Coronary artery (tissue), 2 donors: ENCODE data around the gene MSI2.

Experiments used
- DNase-seq: peaks from one replicate; pipeline ENCODE4 v3.0.0-alpha.2; 2017; ENCODE audit warnings: low spot score
- H3K27ac ChIP-seq, 2 donors: fragments of 200-600 bp; sonication (generic); one replicate each; pipeline ENCODE4 v1.5.1; 2016 to 2019
- H3K4me3 ChIP-seq: fragments of 200-600 bp; sonication (generic); 2 replicates; pipeline ENCODE4 v1.5.1; 2016; ENCODE audit warnings: mild to moderate bottlenecking, moderate library complexity
- TF ChIP-seq, protein P1 (sequence below): fragments of 200-600 bp; sonication (generic); IDR thresholded peaks from one replicate; pipeline ENCODE4 v1.5.1; 2019; ENCODE audit warnings: antibody characterized with exemption

The MSI2 gene

DNA sequence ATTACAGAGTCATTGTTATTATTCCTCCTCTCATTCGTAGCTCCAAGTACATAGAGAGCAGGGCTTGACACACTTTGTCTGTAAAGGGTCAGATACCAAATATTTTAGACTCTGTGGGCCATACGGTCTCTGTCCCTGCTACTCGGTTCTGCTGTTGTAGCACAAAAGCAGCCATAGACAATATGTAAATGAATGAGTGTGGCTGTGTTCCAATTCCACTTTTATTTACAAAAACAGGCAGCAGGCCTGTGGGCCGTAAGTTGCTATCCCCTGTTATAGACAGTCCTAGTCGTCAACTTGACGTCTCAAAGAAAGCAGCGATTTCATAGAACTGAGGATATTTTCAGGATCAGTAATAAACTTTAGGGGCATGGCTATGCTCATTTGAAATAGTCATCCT, 161.6 kb downstream of the MSI2 start:
- TF ChIP-seq, protein P1, sequence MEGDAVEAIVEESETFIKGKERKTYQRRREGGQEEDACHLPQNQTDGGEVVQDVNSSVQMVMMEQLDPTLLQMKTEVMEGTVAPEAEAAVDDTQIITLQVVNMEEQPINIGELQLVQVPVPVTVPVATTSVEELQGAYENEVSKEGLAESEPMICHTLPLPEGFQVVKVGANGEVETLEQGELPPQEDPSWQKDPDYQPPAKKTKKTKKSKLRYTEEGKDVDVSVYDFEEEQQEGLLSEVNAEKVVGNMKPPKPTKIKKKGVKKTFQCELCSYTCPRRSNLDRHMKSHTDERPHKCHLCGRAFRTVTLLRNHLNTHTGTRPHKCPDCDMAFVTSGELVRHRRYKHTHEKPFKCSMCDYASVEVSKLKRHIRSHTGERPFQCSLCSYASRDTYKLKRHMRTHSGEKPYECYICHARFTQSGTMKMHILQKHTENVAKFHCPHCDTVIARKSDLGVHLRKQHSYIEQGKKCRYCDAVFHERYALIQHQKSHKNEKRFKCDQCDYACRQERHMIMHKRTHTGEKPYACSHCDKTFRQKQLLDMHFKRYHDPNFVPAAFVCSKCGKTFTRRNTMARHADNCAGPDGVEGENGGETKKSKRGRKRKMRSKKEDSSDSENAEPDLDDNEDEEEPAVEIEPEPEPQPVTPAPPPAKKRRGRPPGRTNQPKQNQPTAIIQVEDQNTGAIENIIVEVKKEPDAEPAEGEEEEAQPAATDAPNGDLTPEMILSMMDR, result no peak
- Histone ChIP-seq H3K4me3 (no peak overlapping the region), H3K27ac (no peak overlapping the region)
- DNase-seq, result no peak

DNA sequence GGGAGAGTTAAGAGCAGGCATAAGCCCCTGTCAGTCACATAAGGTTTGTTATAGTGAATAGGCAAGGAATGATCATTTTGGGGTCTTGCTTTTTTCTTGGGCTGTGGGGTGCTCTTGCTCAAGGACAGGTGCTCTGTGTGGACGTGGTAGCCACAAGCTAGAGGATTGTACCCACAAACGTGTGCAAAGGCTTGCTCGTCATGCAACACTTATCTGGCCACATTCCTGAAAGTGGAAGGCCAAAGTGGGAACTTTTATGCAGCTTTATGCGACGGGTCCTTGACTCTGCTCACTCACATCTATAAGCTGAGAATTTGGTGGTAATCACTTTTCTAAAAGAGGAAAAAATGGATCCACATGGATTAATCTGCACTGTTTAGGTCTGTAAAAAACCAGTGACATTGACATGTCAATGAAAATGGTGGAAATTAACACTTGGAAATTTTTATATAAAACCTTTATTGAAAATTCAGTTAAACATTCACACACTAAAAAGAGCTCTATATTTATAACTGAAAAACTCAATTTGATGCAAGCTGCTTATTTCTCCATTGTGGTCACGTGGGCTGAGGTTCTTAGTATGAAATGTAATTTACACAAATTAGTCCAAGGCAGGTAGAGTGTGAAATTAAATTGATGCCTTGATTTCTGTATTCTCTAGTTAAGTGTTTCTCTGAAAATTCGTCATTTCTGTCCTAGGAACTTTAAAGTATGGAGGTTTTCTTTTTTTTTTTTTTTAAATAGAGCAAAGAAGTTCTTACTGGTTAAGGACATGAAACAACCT, 162.3 kb downstream of the MSI2 start:
- TF ChIP-seq, protein P1, result no peak
- Histone ChIP-seq H3K27ac (no peak overlapping the region), H3K4me3 (no peak overlapping the region)
- no peak for DNase-seq

DNA sequence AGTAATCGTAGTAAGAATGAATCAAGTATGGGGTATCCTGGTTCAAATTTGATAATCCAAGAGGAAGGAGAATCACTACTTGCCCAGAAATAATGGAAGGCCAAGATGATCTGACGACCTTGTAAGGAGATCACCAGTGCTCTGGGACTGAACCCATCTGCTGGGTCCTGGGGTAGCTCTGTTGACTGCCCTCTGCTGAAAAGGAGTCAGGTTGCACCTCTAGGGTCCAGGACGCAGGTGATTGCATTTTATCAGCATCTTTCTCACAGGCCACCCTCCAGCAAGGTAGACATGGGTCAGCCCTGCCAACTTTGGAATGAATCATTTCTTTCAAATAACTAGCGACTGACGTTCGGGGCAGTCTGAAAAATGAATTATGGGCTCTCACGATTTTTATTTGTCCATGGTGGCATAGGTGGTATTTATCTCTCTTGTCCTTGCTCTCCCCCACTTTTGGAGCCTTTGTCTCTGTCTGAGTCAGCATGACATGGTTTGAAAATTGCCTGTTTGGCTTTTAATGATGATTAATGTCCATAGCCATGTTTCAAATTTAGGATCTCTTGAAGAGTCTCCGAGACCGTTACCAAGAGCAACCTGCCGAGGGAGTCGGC, 163.7 kb downstream of the MSI2 start:
- Histone ChIP-seq H3K4me3 (no peak overlapping the region), H3K27ac (no peak overlapping the region)
- TF ChIP-seq, protein P1, result no peak
- DNase-seq, result no peak

DNA sequence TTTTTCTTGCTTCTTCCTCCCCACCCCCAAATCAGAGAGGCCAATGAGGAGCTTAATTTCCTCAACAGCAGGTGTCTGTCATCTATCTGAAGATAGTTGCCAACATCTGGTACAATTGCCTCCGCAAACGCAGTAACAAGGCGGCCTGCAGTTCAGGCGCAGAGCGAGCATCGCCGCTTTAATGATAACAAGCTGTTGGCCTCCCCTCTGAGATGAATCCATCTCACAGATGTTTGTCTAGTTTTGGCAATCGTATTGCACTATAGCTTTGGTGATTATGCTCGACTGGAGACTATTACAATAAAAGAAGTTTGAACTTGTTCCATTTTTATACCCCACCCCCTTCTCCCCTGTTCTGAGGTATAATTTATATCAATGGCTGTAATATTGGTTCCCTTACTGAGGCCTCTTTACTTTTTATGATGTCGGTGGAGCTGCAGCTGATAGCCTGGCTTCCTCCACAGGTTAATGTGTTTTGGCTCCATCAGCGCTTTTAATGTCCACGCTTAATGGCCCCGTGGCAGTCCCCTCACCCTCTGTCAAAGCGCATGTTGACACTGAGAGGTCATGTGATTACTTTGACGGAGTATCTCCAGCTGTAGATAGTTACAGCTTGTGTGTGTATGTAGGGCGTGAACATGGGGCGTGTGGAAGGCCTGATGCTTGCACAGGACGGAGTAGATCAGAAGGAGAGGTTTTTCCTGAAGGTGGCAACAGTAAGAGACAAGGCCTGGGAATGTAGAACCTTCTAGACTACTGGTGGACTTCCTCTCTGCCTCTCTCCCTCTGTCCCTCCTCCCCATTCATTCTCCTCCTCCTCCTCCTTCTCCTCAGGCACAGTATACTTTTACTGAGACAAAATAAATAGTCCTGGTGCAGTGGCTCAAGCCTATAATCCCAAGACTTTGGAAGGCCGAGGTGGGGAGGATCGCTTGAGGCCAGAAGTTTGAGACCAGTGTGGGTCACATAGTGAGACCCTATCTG, 164.7 kb downstream of the MSI2 start:
- no peak for DNase-seq
- Histone ChIP-seq H3K27ac (no peak overlapping the region), H3K4me3 (no peak overlapping the region)
- TF ChIP-seq, protein P1, result no peak

DNA sequence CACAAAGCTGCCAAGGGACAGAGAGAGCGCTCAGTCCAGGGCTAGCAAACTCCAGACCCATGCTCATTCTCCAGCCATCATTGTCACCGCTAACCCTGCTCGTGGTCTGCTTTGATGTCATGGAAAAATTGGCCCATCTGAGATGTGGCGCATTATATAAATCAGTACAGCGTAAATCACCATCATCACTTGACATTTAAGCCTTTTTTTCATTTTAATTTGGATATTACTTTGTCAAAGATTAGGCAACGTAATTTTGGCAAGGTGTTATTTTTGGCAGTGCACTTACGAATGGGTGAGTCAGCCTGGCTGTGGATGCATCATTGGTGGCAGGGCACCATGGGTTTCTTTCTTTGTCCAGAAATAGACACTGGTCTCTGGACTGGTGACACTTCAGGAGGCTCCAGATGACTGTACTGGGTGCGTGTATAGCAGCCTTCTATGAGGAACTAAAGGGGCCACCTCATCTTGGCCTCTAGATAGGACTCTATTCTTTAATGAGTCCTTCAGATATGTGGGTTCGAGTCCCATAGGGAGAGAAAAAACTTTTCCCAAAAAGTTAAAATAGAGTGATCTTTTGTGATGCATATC, 166.3 kb downstream of the MSI2 start:
- DNase-seq, result no peak
- Histone ChIP-seq H3K4me3 (no peak overlapping the region), H3K27ac (no peak overlapping the region)
- TF ChIP-seq, protein P1, result no peak

DNA sequence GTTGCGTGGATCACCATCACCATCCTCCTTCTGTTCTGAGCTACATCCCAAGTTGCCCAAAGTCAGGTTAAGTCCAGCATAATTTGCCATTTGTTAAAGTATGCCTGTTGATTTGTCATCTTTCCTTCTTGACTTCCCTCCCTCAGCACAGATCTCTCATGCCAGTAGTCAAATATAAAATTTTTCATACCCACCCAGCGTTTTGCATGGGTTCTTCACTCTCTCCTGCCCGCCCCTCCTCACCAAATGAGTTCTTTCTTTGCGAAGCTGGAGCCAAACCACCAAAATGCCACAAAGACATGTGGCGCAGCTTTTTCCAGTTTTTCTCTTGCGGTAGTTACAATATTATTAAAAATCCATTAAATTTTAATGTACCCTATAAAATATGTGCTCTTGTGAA, 167.2 kb downstream of the MSI2 start:
- TF ChIP-seq, protein P1, result no peak
- no peak overlapping the region for H3K4me3 ChIP-seq
- H3K27ac ChIP-seq, result no peak overlapping the region
- DNase-seq, result no peak
